ENCODE data around the gene PACSIN3.

The PACSIN3 gene

DNA sequence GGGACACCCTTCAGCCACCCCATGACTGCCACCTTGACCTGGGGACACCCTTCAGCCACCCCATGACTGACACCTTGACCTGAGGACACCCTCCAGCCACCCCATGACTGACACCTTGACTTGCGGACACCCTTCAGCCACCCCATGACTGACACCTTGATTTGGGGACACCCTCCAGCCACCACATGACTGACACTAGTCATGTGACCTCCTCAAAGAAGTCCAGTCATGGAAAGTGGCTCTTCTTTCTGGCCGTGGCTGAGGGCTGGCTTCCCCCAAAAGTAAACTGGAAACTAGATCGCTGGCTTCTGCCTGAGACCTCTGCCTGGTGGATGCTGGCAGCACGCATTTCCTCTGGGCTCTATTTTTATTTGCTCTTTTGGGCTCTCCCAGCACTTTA is 38.0 kb downstream of the PACSIN3 start:
- Histone ChIP-seq H3K27me3 (ENCODE audit: low read depth, low read length) (no peaks in the 10 kb centered on the region), H3K4me3 (ENCODE audit: low read depth in 1 of 2, low read length in 2 of 2) (no peak overlapping the region), H3K9me3 (ENCODE audit: control insufficient read depth in 1 of 2, low read length in 2 of 2) (no peaks in the 10 kb centered on the region), H3K36me3 (ENCODE audit: control insufficient read depth in 1 of 2, insufficient read depth in 2 of 2, low read length in 2 of 2) (no peaks in the 10 kb centered on the region), H3K4me1 (ENCODE audit: control insufficient read depth in 1 of 2, insufficient read depth in 2 of 2, low read length in 2 of 2) (peaks cover 16 to 21% of the 10 kb centered on the region in 2 donors), H3K27ac (ENCODE audit: low read length) (no peak overlapping the region)

DNA sequence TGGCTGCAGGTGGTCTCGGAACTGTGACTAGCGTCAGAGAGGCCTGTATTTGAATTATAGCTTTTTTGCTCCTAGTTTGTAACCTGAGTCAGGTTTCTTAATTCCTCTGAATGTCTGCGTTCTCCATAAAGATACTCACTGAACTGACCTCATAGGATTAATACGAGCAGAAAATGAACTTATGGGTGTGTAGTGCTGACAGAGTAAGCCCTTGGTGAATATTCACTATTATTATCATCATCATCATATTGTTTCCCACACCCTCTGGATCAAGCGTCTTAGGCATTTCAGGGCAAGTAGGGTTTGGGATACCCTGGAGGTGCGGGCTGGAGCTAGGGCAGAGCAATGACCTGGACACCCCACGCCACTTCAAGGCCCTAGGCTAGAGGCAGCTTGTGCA is 38.6 kb downstream of the PACSIN3 start:
- Histone ChIP-seq H3K4me3 (ENCODE audit: low read depth in 1 of 2, low read length in 2 of 2) (no peak overlapping the region), H3K36me3 (ENCODE audit: control insufficient read depth in 1 of 2, insufficient read depth in 2 of 2, low read length in 2 of 2) (no peaks in the 10 kb centered on the region), H3K9me3 (ENCODE audit: control insufficient read depth in 1 of 2, low read length in 2 of 2) (no peaks in the 10 kb centered on the region), H3K27me3 (ENCODE audit: low read depth, low read length) (no peaks in the 10 kb centered on the region), H3K4me1 (ENCODE audit: control insufficient read depth in 1 of 2, insufficient read depth in 2 of 2, low read length in 2 of 2) (peaks cover 11 to 21% of the 10 kb centered on the region in 2 donors), H3K27ac (ENCODE audit: low read length) (no peak overlapping the region)

DNA sequence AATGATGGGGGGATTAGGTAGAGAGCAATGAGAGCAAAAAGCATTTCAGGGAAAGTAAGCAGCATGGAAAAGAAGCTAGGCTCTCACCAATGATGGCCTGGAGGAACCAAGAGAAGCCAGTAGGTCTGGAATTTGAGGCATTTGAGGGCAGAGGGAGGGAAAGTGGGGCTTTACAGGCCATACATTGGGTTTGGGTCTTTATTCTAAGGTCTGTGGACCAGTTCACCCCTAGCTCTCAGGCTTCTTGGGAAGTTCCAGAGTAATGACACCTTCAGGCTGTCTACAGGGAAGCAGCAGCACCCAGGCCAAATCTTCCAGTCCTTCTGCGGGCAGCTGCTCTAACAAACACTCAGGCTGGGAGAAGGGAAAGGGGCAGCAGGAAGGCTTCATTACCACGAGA is 39.0 kb downstream of the PACSIN3 start:
- H3K36me3 ChIP-seq (ENCODE audit: control insufficient read depth in 1 of 2, insufficient read depth in 2 of 2, low read length in 2 of 2): no peaks in the 10 kb centered on the region
- no peaks in the 10 kb centered on the region for H3K9me3 ChIP-seq (ENCODE audit: control insufficient read depth in 1 of 2, low read length in 2 of 2)
- no peaks in the 10 kb centered on the region for H3K27me3 ChIP-seq (ENCODE audit: low read depth, low read length)
- H3K4me3 ChIP-seq (ENCODE audit: low read depth in 1 of 2, low read length in 2 of 2): no peak overlapping the region
- no peak overlapping the region for H3K27ac ChIP-seq (ENCODE audit: low read length)
- H3K4me1 ChIP-seq (ENCODE audit: control insufficient read depth in 1 of 2, insufficient read depth in 2 of 2, low read length in 2 of 2): peaks cover 11 to 20% of the 10 kb centered on the region in 2 donors

DNA sequence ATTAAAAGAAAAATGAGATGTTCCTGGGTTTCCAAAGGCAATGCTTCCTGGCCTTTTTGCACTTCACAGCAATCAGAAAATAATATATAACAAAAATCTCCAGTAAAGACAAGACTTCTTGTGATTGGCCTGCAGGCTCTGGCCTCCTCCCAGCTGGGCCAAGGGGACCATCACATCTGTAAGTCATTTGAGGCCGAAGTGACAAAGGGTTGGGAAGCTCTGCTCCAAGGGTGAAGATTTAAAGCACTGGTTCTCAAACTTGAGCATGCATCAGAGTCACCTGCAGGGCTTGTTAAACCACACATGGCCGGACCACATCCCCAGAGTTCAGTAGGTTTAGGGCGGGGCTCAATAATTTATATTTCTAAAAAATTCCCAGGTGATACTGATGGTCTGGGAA is 41.7 kb downstream of the PACSIN3 start:
- Histone ChIP-seq H3K36me3 (ENCODE audit: control insufficient read depth in 1 of 2, insufficient read depth in 2 of 2, low read length in 2 of 2) (no peaks in the 10 kb centered on the region), H3K27ac (ENCODE audit: low read length) (no peak overlapping the region), H3K9me3 (ENCODE audit: control insufficient read depth in 1 of 2, low read length in 2 of 2) (no peaks in the 10 kb centered on the region), H3K4me3 (ENCODE audit: low read depth in 1 of 2, low read length in 2 of 2) (no peak overlapping the region), H3K27me3 (ENCODE audit: low read depth, low read length) (no peaks in the 10 kb centered on the region), H3K4me1 (ENCODE audit: control insufficient read depth in 1 of 2, insufficient read depth in 2 of 2, low read length in 2 of 2) (peaks cover 9 to 20% of the 10 kb centered on the region in 2 donors)

DNA sequence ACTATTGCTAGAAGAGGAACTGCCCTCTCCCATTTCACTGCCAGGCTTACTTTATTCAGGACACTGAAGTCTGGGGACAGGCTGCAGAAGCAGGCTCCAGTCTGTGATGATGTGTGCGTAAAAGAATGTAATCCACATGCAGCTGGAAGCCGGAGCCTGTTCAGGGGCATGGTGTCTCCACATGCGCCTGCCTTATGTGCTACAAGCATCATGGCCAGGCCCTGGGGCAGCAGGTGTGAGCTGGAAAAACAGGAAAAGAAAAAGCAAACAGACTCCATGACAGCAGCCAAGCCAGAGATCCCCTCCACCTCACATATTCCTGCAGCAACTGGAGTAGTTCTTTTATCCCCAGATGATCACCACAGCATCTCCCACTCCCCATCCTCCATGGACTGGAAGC is 42.9 kb downstream of the PACSIN3 start:
- Histone ChIP-seq H3K27ac (ENCODE audit: low read length) (no peak overlapping the region), H3K27me3 (ENCODE audit: low read depth, low read length) (no peaks in the 10 kb centered on the region), H3K4me3 (ENCODE audit: low read depth in 1 of 2, low read length in 2 of 2) (no peak overlapping the region), H3K9me3 (ENCODE audit: control insufficient read depth in 1 of 2, low read length in 2 of 2) (no peaks in the 10 kb centered on the region), H3K4me1 (ENCODE audit: control insufficient read depth in 1 of 2, insufficient read depth in 2 of 2, low read length in 2 of 2) (peaks cover 0 to 11% of the 10 kb centered on the region in 2 donors), H3K36me3 (ENCODE audit: control insufficient read depth in 1 of 2, insufficient read depth in 2 of 2, low read length in 2 of 2) (peaks cover 0 to under 1% of the 10 kb centered on the region in 2 donors)

DNA sequence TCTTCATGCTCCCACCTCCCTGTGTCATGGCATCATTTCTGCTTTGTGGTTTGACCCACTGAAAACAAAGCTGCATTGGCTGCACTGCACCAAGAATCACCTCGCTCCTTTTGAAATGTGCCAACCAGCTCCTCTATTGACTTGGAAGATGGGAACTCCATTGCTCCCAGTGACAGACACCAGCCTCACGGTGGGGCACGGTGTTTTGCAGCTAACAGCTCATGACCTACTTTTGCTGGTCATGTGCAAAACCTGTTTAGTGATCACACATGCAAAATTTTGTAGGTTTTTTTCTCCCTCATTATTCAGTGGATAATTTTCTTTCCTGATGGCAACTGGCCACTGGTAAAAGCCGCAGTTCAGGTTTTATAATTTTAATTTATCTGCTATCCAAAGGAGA is 46.4 kb downstream of the PACSIN3 start:
- Histone ChIP-seq H3K27ac (ENCODE audit: low read length) (no peak overlapping the region), H3K36me3 (ENCODE audit: control insufficient read depth in 1 of 2, insufficient read depth in 2 of 2, low read length in 2 of 2) (peaks cover 9 to 12% of the 10 kb centered on the region in 2 donors), H3K4me1 (ENCODE audit: control insufficient read depth in 1 of 2, insufficient read depth in 2 of 2, low read length in 2 of 2) (peaks cover 0 to 11% of the 10 kb centered on the region in 2 donors), H3K4me3 (ENCODE audit: low read depth in 1 of 2, low read length in 2 of 2) (no peak overlapping the region), H3K9me3 (ENCODE audit: control insufficient read depth in 1 of 2, low read length in 2 of 2) (no peaks in the 10 kb centered on the region), H3K27me3 (ENCODE audit: low read depth, low read length) (no peaks in the 10 kb centered on the region)

DNA sequence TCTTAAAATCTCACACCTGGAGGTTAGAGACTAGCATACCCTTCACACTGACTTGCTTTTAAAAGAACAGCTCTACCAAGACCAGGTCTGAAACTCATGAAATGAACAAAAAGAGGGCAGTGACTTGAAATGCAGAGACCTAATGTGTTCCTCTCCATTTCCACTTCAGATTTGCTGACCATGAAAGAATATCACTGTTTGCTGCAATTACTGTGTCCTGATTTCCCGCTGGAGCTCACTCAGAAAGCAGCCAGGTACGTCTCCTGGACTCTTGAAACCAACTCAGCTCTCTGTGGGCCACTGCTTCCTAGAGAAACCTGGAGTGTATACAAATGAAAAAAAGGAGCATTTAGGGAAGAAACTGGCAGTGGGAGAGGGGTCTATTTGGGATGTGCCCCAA is 48.8 kb downstream of the PACSIN3 start:
- H3K4me1 ChIP-seq (ENCODE audit: control insufficient read depth in 1 of 2, insufficient read depth in 2 of 2, low read length in 2 of 2): no peaks in the 10 kb centered on the region
- H3K36me3 ChIP-seq (ENCODE audit: control insufficient read depth in 1 of 2, insufficient read depth in 2 of 2, low read length in 2 of 2): peaks cover 9 to 12% of the 10 kb centered on the region in 2 donors
- no peaks in the 10 kb centered on the region for H3K9me3 ChIP-seq (ENCODE audit: control insufficient read depth in 1 of 2, low read length in 2 of 2)
- no peak overlapping the region for H3K27ac ChIP-seq (ENCODE audit: low read length)
- H3K4me3 ChIP-seq (ENCODE audit: low read depth in 1 of 2, low read length in 2 of 2): no peak overlapping the region
- H3K27me3 ChIP-seq (ENCODE audit: low read depth, low read length): no peaks in the 10 kb centered on the region

DNA sequence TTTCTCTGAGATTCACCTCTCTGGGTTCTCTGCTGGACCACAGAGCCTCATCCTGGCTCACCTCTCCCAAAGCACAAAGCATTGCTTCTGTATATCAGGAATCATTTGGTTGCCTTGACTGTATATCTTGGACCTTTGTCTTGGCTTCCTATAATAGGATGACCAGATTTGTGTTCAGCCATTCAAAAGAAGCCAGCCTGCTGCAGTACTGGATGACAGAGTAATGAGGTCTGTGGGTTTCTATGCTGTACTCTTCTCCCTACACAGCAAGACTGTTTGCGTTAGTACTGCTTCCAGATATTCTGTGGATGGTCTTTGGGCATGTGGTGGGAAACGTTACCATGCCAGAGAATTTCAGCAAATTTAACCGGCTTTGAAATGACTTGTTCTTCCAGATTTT is 49.3 kb downstream of the PACSIN3 start:
- no peak overlapping the region for H3K27ac ChIP-seq (ENCODE audit: low read length)
- no peak overlapping the region for H3K4me3 ChIP-seq (ENCODE audit: low read depth in 1 of 2, low read length in 2 of 2)
- peaks cover 9 to 12% of the 10 kb centered on the region in 2 donors for H3K36me3 ChIP-seq (ENCODE audit: control insufficient read depth in 1 of 2, insufficient read depth in 2 of 2, low read length in 2 of 2)
- H3K27me3 ChIP-seq (ENCODE audit: low read depth, low read length): no peaks in the 10 kb centered on the region
- no peaks in the 10 kb centered on the region for H3K4me1 ChIP-seq (ENCODE audit: control insufficient read depth in 1 of 2, insufficient read depth in 2 of 2, low read length in 2 of 2)
- H3K9me3 ChIP-seq (ENCODE audit: control insufficient read depth in 1 of 2, low read length in 2 of 2): no peaks in the 10 kb centered on the region

DNA sequence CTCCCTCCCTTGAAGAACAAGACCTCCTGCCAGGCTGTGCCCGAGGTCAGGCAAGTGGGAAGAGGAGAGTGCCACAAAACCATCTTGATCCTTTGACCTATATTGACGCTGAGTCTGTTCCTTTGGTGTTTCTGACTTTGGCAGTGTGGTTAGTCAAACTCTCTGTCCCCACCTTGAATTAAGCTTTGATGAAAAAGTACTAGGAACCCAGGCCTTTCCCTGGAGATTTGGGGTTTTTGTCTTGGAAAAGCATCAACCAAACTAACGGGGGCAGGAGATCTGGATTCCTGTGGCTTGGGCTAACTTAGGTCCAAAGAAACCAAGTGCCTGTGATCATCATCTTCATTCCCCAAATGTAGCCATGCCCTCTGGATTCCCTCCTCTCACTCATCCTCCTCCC is 49.9 kb downstream of the PACSIN3 start:
- H3K27me3 ChIP-seq (ENCODE audit: low read depth, low read length): no peaks in the 10 kb centered on the region
- H3K36me3 ChIP-seq (ENCODE audit: control insufficient read depth in 1 of 2, insufficient read depth in 2 of 2, low read length in 2 of 2): peaks cover 9 to 12% of the 10 kb centered on the region in 2 donors
- H3K9me3 ChIP-seq (ENCODE audit: control insufficient read depth in 1 of 2, low read length in 2 of 2): no peaks in the 10 kb centered on the region
- no peaks in the 10 kb centered on the region for H3K4me1 ChIP-seq (ENCODE audit: control insufficient read depth in 1 of 2, insufficient read depth in 2 of 2, low read length in 2 of 2)
- H3K27ac ChIP-seq (ENCODE audit: low read length): no peak overlapping the region
- H3K4me3 ChIP-seq (ENCODE audit: low read depth in 1 of 2, low read length in 2 of 2): no peak overlapping the region

DNA sequence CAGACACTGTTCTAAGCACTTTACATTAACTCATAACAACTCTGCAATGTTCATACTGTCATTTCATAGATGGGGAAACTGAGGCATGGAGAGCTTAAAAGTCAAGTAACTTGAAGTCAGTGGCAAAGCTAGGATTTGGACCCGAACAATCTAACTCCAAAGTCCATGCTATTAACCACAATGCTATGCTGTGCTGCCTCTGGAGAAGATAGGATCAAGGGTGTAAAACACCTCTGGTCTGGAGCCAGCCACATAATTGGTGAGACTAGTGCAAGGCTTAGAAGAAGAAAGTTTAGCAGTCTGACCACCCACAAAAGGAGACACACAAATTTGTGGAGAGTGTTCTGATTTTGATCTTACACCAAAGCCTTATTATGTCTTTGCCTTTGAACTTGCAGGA is 53.3 kb downstream of the PACSIN3 start:
- H3K4me3 ChIP-seq (ENCODE audit: low read depth in 1 of 2, low read length in 2 of 2): no peak overlapping the region
- H3K27ac ChIP-seq (ENCODE audit: low read length): no peak overlapping the region
- no peaks in the 10 kb centered on the region for H3K27me3 ChIP-seq (ENCODE audit: low read depth, low read length)
- H3K9me3 ChIP-seq (ENCODE audit: control insufficient read depth in 1 of 2, low read length in 2 of 2): no peaks in the 10 kb centered on the region
- H3K4me1 ChIP-seq (ENCODE audit: control insufficient read depth in 1 of 2, insufficient read depth in 2 of 2, low read length in 2 of 2): no peaks in the 10 kb centered on the region
- H3K36me3 ChIP-seq (ENCODE audit: control insufficient read depth in 1 of 2, insufficient read depth in 2 of 2, low read length in 2 of 2): peaks cover 8% of the 10 kb centered on the region in 2 donors

DNA sequence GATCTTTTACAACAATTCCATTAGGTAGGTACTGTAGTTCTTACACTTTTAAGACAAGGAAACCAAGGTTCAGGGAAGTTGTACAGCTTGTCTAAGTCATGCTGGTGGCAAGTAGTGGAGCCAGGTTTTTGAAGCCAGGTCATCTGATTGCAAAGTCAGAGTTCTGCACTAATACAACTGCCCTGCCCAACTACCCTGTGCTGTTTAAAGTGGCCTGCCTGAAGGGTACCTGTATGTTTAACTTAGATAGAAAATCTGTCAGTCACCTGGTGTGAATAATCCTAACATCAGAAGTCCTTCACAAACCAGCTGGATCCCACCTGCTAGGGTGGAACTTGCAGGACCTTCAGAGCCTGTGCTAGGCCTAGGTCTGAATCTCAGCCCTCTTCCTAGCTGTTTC is 53.7 kb downstream of the PACSIN3 start:
- Histone ChIP-seq H3K4me1 (ENCODE audit: control insufficient read depth in 1 of 2, insufficient read depth in 2 of 2, low read length in 2 of 2) (no peaks in the 10 kb centered on the region), H3K27ac (ENCODE audit: low read length) (no peak overlapping the region), H3K27me3 (ENCODE audit: low read depth, low read length) (no peaks in the 10 kb centered on the region), H3K36me3 (ENCODE audit: control insufficient read depth in 1 of 2, insufficient read depth in 2 of 2, low read length in 2 of 2) (peaks cover 3% of the 10 kb centered on the region in 2 donors), H3K9me3 (ENCODE audit: control insufficient read depth in 1 of 2, low read length in 2 of 2) (no peaks in the 10 kb centered on the region), H3K4me3 (ENCODE audit: low read depth in 1 of 2, low read length in 2 of 2) (no peak overlapping the region)

DNA sequence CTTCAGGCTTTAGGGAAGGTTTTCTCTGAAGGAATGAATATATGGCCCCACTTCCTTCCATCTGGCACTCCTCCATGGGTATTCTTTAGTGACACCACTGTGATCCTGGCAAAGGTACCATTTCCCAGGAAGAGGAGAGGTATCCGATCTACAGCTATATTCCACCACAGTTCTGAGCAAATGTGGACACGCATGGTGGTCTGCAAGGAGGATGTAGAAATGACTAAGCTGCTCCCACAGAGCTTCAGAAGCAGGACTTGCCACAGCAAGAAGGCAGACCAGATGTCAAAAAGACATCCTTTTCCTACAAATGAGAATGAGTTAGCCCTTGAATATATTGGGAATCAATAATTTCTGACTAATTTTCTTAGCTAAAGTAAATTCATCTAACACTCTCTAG is 55.1 kb downstream of the PACSIN3 start:
- Histone ChIP-seq H3K4me1 (ENCODE audit: control insufficient read depth in 1 of 2, insufficient read depth in 2 of 2, low read length in 2 of 2) (no peaks in the 10 kb centered on the region), H3K27ac (ENCODE audit: low read length) (no peak overlapping the region), H3K9me3 (ENCODE audit: control insufficient read depth in 1 of 2, low read length in 2 of 2) (no peaks in the 10 kb centered on the region), H3K27me3 (ENCODE audit: low read depth, low read length) (no peaks in the 10 kb centered on the region), H3K36me3 (ENCODE audit: control insufficient read depth in 1 of 2, insufficient read depth in 2 of 2, low read length in 2 of 2) (no peaks in the 10 kb centered on the region), H3K4me3 (ENCODE audit: low read depth in 1 of 2, low read length in 2 of 2) (no peak overlapping the region)

Measured in muscle layer of duodenum (tissue), 2 donors.